ENCODE data around the gene ZFYVE16. TPM values are rescaled to one million over a fixed set of nuclear protein-coding genes. Genes with fewer than 3 reads are reported as not detected.
A peak's percentile ranks its signal among the peaks of the same experiment; 100 is the strongest.
"Not testable (repeated sequence)": the region's sequence is repeated elsewhere in the genome, so short reads cannot be mapped to it uniquely, and the experiment has no call there.

ZFYVE16 gene
- total RNA-seq, 2 donors from 2014 or later, result 22.3 to 26.5 TPM

- Histone ChIP-seq H3K36me3 (no peaks in the 10 kb centered on the region), H3K27me3 (no peaks in the 10 kb centered on the region), H3K27ac (no peak overlapping the region), H3K9me3 (no peaks in the 10 kb centered on the region), H3K4me1 (no peaks in the 10 kb centered on the region), H3K9ac (ENCODE audit: low read depth in 2 of 2, low read length in 2 of 2) (no peak overlapping the region), H3K4me3 (no peak overlapping the region)
- intact Hi-C loops (cut with DNase I), result no loop called here
- no peak for DNase-seq
- no peak for TF ChIP-seq CTCF (IDR thresholded peaks at IDR 0.05)
Observed at GRCh38 chr5:80387063-80387768, 20.6 kb upstream of the ZFYVE16 start.

GRCh38 chr5:80389580-80389979 lies 18.3 kb upstream of the ZFYVE16 start:
- no peaks in the 10 kb centered on the region for H3K36me3 ChIP-seq
- no peak overlapping the region for H3K4me3 ChIP-seq
- no peaks in the 10 kb centered on the region for H3K27me3 ChIP-seq
- H3K4me1 ChIP-seq, result no peaks in the 10 kb centered on the region
- intact Hi-C loops (cut with DNase I), result no loop called here
- H3K9ac ChIP-seq (ENCODE audit: low read depth in 2 of 2, low read length in 2 of 2), result no peak overlapping the region
- no peak for TF ChIP-seq CTCF (IDR thresholded peaks at IDR 0.05)
- DNase-seq, result peak; percentile 25
- no peaks in the 10 kb centered on the region for H3K9me3 ChIP-seq
- no peak overlapping the region for H3K27ac ChIP-seq

GRCh38 chr5:80390413-80390812 lies 17.5 kb upstream of the ZFYVE16 start:
- intact Hi-C loops (cut with DNase I); H3K9me3 ChIP-seq; DNase-seq; H3K4me1 ChIP-seq; H3K4me3 ChIP-seq; H3K27me3 ChIP-seq; H3K36me3 ChIP-seq; H3K27ac ChIP-seq; H3K9ac ChIP-seq (ENCODE audit: low read depth in 2 of 2, low read length in 2 of 2): not testable (repeated sequence)

- H3K4me3 ChIP-seq; H3K9me3 ChIP-seq; H3K27ac ChIP-seq; H3K9ac ChIP-seq (ENCODE audit: low read depth in 2 of 2, low read length in 2 of 2); H3K36me3 ChIP-seq; H3K27me3 ChIP-seq; intact Hi-C loops (cut with DNase I); H3K4me1 ChIP-seq; DNase-seq: not testable (repeated sequence)
Observed at GRCh38 chr5:80391267-80391666, 16.6 kb upstream of the ZFYVE16 start.

GRCh38 chr5:80399526-80400239 lies 8.2 kb upstream of the ZFYVE16 start:
- TF ChIP-seq CTCF (IDR thresholded peaks at IDR 0.05), result no peak
- intact Hi-C loops (cut with DNase I), result no loop called here
- no peaks in the 10 kb centered on the region for H3K27me3 ChIP-seq
- DNase-seq, result no peak
- H3K4me1 ChIP-seq, result no peaks in the 10 kb centered on the region
- no peaks in the 10 kb centered on the region for H3K36me3 ChIP-seq
- no peaks in the 10 kb centered on the region for H3K9me3 ChIP-seq
- no peak overlapping the region for H3K4me3 ChIP-seq
- H3K27ac ChIP-seq, result no peak overlapping the region
- H3K9ac ChIP-seq (ENCODE audit: low read depth in 2 of 2, low read length in 2 of 2), result no peak overlapping the region

GRCh38 chr5:80400368-80400767 lies 7.5 kb upstream of the ZFYVE16 start:
- H3K4me3 ChIP-seq; DNase-seq; H3K9ac ChIP-seq (ENCODE audit: low read depth in 2 of 2, low read length in 2 of 2); H3K4me1 ChIP-seq; H3K27ac ChIP-seq; H3K36me3 ChIP-seq; H3K9me3 ChIP-seq; intact Hi-C loops (cut with DNase I); H3K27me3 ChIP-seq: not testable (repeated sequence)

GRCh38 chr5:80403782-80404181 lies 4.1 kb upstream of the ZFYVE16 start:
- Histone ChIP-seq H3K27ac (no peak overlapping the region), H3K4me3 (no peak overlapping the region), H3K9me3 (no peaks in the 10 kb centered on the region), H3K27me3 (no peaks in the 10 kb centered on the region), H3K4me1 (no peaks in the 10 kb centered on the region), H3K9ac (ENCODE audit: low read depth in 2 of 2, low read length in 2 of 2) (no peak overlapping the region), H3K36me3 (no peaks in the 10 kb centered on the region)
- no peak for DNase-seq
- intact Hi-C loops (cut with DNase I), result no loop called here
- TF ChIP-seq CTCF (IDR thresholded peaks at IDR 0.05), result no peak
